NB4 (cell line): ENCODE results near the gene SPATA17.
A peak's percentile ranks its signal among the peaks of the same experiment; 100 is the strongest.

Experiments used
- DNase-seq: peaks from one replicate; pipeline ENCODE4 v3.0.0; 2010; ENCODE audit warnings: low read depth
- H3K4me3 ChIP-seq: one replicate; pipeline ENCODE4 v1.5.1; 2011; ENCODE audit warnings: mild to moderate bottlenecking, low read depth, low read length, moderate library complexity
- CTCF ChIP-seq: IDR thresholded peaks from one replicate; pipeline ENCODE4 v1.5.1; 2012; ENCODE audit warnings: low read depth, low read length
- MAX ChIP-seq: IDR thresholded peaks from 2 replicates; pipeline ENCODE4 v1.6.1; 2011; ENCODE audit warnings: low read depth, low read length
- MYC ChIP-seq: IDR thresholded peaks from 2 replicates; pipeline ENCODE4 v1.6.1; 2011; ENCODE audit warnings: low read depth, low read length
- POLR2A ChIP-seq: IDR thresholded peaks from 2 replicates; pipeline ENCODE4 v1.6.1; 2011; ENCODE audit warnings: mild to moderate bottlenecking; ENCODE audit not compliant: insufficient read length; ENCODE audit errors: extremely low read depth

SPATA17 gene

GRCh38 chr1:217881131-217881543 is 250.0 kb downstream of the SPATA17 start:
- DNase-seq = no peak
- H3K4me3 ChIP-seq = no peak overlapping the region
- TF ChIP-seq MYC = no peak
- TF ChIP-seq MAX = no peak
- no peak for TF ChIP-seq CTCF
- no peak for TF ChIP-seq POLR2A

DNA sequence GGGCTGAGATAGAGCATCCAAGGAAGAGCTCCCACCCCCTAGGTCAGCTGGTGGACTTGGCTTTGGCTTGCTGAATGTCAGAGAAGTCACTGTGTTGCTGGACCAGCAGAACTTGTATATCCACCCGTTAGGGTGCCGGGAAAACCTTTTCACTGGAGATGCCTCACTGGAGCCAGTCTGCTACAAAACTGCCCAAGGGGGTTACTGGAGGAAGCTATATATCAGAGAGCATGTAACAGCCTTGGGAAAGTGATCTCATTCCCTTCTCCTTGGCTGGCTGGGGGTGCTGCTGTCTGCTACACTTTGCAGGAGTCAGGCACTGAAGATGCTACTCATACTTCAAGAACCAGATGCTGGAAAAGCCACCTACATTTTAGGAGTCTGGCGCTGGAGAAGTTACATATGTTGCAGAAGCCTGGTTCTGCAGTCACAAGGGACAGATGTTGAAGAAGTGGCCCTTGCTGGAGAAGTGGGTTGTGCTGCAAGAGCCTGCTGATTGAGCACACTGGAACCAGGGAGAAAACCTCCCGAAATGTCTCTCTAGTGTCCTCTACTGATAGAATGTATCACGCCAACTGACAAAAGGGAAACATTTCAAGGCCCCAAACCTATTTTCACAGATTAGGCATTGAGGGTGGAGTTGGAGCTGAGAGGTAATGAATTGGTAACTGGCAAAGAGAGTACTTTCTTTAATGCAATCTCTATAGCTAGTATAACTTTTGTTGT is 250.6 kb downstream of the SPATA17 start:
- TF ChIP-seq POLR2A = no peak
- no peak for TF ChIP-seq MYC
- no peak for TF ChIP-seq CTCF
- no peak for TF ChIP-seq MAX
- DNase-seq = peak; percentile 3
- no peak overlapping the region for H3K4me3 ChIP-seq

GRCh38 chr1:217885181-217885580 is 254.0 kb downstream of the SPATA17 start:
- DNase-seq = no peak
- no peak for TF ChIP-seq POLR2A
- no peak for TF ChIP-seq MAX
- no peak for TF ChIP-seq MYC
- no peak for TF ChIP-seq CTCF
- H3K4me3 ChIP-seq = no peak overlapping the region

DNA sequence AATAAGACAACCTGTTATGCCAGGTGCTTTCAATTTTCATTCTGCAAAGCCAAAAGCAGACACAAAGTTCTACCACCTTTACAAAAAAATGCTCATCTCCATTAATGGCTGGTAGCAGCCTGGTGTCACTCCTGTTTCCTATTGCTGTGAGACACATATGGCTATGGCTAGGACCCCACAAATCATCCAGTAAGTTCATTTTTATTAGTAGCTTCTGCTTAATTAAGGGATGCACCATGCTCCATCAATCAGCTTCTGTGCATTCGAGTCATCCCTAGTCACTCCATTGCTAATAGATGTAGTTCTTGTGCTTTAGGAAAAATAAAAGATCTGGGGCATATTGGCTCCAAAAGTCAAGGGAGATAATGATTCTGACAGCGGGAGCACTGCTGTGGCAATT is 257.2 kb downstream of the SPATA17 start:
- TF ChIP-seq MAX = no peak
- no peak for TF ChIP-seq MYC
- no peak for TF ChIP-seq CTCF
- no peak for TF ChIP-seq POLR2A
- no peak for DNase-seq
- no peak overlapping the region for H3K4me3 ChIP-seq

DNA sequence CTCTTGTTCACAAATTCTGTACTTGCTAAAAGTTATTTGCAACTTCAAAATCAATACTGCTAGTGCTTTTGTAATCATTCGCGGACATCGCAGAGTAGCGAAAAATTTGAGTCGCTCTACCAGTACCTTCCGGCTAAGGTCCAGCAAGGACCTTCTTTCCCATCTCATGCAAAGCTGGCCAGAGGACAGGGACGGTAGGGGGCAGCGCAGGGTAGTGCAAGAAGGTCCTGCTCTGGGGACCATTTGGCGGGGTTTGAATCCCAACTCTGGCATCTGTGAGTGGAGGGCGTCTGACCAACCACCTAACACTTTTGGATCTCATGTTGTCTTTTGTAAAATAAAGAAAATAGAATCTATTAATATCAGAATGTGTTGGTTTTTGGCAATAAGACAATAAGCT is 258.3 kb downstream of the SPATA17 start:
- TF ChIP-seq MYC (no peak), CTCF (peak; percentile 3)
- no peak overlapping the region for H3K4me3 ChIP-seq
- peak; percentile 8 for DNase-seq

DNA sequence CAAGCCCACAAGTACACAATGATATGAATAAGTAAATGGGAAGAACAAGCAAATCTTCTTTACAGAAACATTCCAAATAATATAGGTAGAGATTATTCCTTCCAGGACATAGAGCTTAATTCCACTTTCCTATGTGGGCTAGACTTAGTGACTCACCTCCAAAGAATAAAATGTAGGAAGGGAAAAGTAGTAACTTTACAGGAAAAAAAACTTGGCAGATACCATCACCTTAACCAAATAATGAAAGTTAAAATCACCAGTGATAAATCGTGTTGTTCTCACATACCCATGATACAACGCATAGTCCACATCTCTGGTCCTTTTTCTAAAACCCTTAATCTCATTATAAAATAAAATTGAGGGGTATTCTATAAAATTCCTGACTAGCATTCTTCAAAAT is 260.8 kb downstream of the SPATA17 start:
- H3K4me3 ChIP-seq = no peak overlapping the region
- TF ChIP-seq MAX (no peak), CTCF (no peak), POLR2A (no peak), MYC (no peak)
- DNase-seq = no peak
